Measurements from ENCODE around the gene HHIP.

The HHIP gene

GRCh38 chr4:144645631-144646522, at the start of gene HHIP:
HHIP (plus strand) TSS chr4:144646156; CDS start chr4:144646676, 520 bp downstream.
- FAIRE-seq: no peak

GRCh38 chr4:144597171-144597570, 48.8 kb upstream of the HHIP start:
- FAIRE-seq: no peak

GRCh38 chr4:144599621-144600020, 46.3 kb upstream of the HHIP start:
- FAIRE-seq: no peak

- no peak for FAIRE-seq
These were observed 34.1 kb upstream of the HHIP start for GRCh38 chr4:144611850-144612249.

- FAIRE-seq: no peak
These were observed 30.9 kb upstream of the HHIP start for GRCh38 chr4:144614850-144615585.

- no peak for FAIRE-seq
These were observed 24.3 kb upstream of the HHIP start for GRCh38 chr4:144621681-144622080.

GRCh38 chr4:144627663-144628076, 18.3 kb upstream of the HHIP start:
- no peak for FAIRE-seq

- FAIRE-seq: no peak
These were observed 12.7 kb upstream of the HHIP start for GRCh38 chr4:144633215-144633614.

GRCh38 chr4:144634978-144635747, 10.8 kb upstream of the HHIP start:
- FAIRE-seq: no peak

GRCh38 chr4:144644368-144645101, 1.4 kb upstream of the HHIP start:
- FAIRE-seq: no peak

GRCh38 chr4:144645102-144645630, 790 bp upstream of the HHIP start:
- FAIRE-seq: no peak

- no peak for FAIRE-seq
These were observed 653 bp downstream of the HHIP start for GRCh38 chr4:144646523-144647094.

GRCh38 chr4:144647095-144647561, 1.2 kb downstream of the HHIP start:
- FAIRE-seq: no peak

- FAIRE-seq: no peak
These were observed 1.6 kb downstream of the HHIP start for GRCh38 chr4:144647590-144647989.

- FAIRE-seq: no peak
These were observed 2.1 kb downstream of the HHIP start for GRCh38 chr4:144648042-144648441.

- FAIRE-seq: no peak
These were observed 3.7 kb downstream of the HHIP start for GRCh38 chr4:144649646-144650045.

GRCh38 chr4:144650311-144651005, 4.5 kb downstream of the HHIP start:
- FAIRE-seq: no peak

- FAIRE-seq: no peak
These were observed 8.0 kb downstream of the HHIP start for GRCh38 chr4:144653781-144654545.

GRCh38 chr4:144655491-144655890, 9.5 kb downstream of the HHIP start:
- no peak for FAIRE-seq

GRCh38 chr4:144656850-144657249, 10.9 kb downstream of the HHIP start:
- no peak for FAIRE-seq
